IMR-90 (cell line): ENCODE data around the gene MRPL32. TPM values are rescaled to one million over a fixed set of nuclear protein-coding genes. Genes with fewer than 3 reads are reported as not detected.

ENCODE experiments used
- ATAC-seq: fragments of 200-7000 bp; cut with Tn5 transposase; 2 replicates; pipeline ENCODE4 v1.9.1; 2020; ENCODE audit warnings: low read depth, mild to moderate bottlenecking, moderate library complexity
- BruUV-seq: library from RNA; stranded (reverse); fragments of 400-500 nt; replicated peaks from 2 replicates; lab custom pipeline; 2021; lab: Mats Ljungman, UMichigan
- CTCF ChIA-PET: fragments of 300-600 bp; formaldehyde crosslinking; extraction: SDS; loops from one replicate; lab custom pipeline; 2021; ENCODE audit warnings: antibody characterized with exemption; lab: Yijun Ruan, JAX
- POLR2A ChIA-PET: fragments of 300-600 bp; sonication (Branson Sonifier 250); formaldehyde crosslinking; loops from one replicate; lab custom pipeline; 2022; ENCODE audit warnings: antibody characterized with exemption; ENCODE audit not compliant: unreplicated experiment; lab: Charles Lee
- DNase-seq: peaks from one replicate; pipeline ENCODE4 v3.0.0; 2013
- H2AFZ ChIP-seq: replicated peaks from 2 replicates; pipeline ENCODE3; 2013; ENCODE audit warnings: low read length, mild to moderate bottlenecking; ENCODE audit not compliant: poor library complexity
- H2AK5ac ChIP-seq: 2 replicates; pipeline ENCODE4 v1.6.1; 2013; ENCODE audit warnings: low read depth, low read length, inconsistent platforms
- H2AK9ac ChIP-seq: replicated peaks from 2 replicates; pipeline ENCODE3; 2013; ENCODE audit warnings: mild to moderate bottlenecking, low read depth, low read length, moderate library complexity; ENCODE audit not compliant: poor library complexity
- H2BK120ac ChIP-seq: 2 replicates; pipeline ENCODE4 v1.6.1; 2013; ENCODE audit warnings: low read depth, low read length, inconsistent platforms
- H2BK15ac ChIP-seq: 3 replicates; pipeline ENCODE4 v1.6.1; 2013; ENCODE audit warnings: low read depth, low read length, inconsistent platforms
- H2BK20ac ChIP-seq: 2 replicates; pipeline ENCODE4 v1.6.1; 2013; ENCODE audit warnings: low read depth, mild to moderate bottlenecking, inconsistent platforms, low read length, moderate library complexity
- H2BK5ac ChIP-seq: 2 replicates; pipeline ENCODE4 v1.6.1; 2013; ENCODE audit warnings: mild to moderate bottlenecking, low read depth, low read length, inconsistent platforms; ENCODE audit not compliant: poor library complexity, severe bottlenecking
- H3K14ac ChIP-seq: replicated peaks from 2 replicates; pipeline ENCODE4 v1.6.1; 2013; ENCODE audit warnings: low read depth, low read length, inconsistent platforms
- H3K18ac ChIP-seq: 2 replicates; pipeline ENCODE4 v1.6.1; 2013; ENCODE audit warnings: low read depth, low read length, control low read depth
- H3K23ac ChIP-seq: 2 replicates; pipeline ENCODE4 v1.6.1; 2013; ENCODE audit warnings: low read depth, low read length, inconsistent platforms
- H3K27ac ChIP-seq: 2 replicates; pipeline ENCODE4 v1.5.1; 2013; ENCODE audit warnings: mild to moderate bottlenecking, control low read depth, low read length; ENCODE audit not compliant: insufficient read depth
- H3K27me3 ChIP-seq: 2 replicates; pipeline ENCODE4 v1.6.1; 2013; ENCODE audit warnings: low read length; ENCODE audit not compliant: control insufficient read depth, insufficient read depth
- H3K36me3 ChIP-seq: 2 replicates; pipeline ENCODE4 v1.6.1; 2013; ENCODE audit warnings: low read length, mixed read lengths; ENCODE audit not compliant: control insufficient read depth, insufficient read depth
- H3K4ac ChIP-seq: 2 replicates; pipeline ENCODE4 v1.6.1; 2013; ENCODE audit warnings: low read depth, low read length, inconsistent platforms
- H3K4me1 ChIP-seq: 2 replicates; pipeline ENCODE4 v1.6.1; 2013; ENCODE audit warnings: low read length, mixed read lengths; ENCODE audit not compliant: control insufficient read depth, insufficient read depth
- H3K4me2 ChIP-seq: 2 replicates; pipeline ENCODE4 v1.6.1; 2013; ENCODE audit warnings: low read depth, mild to moderate bottlenecking, control low read depth, low read length, moderate library complexity
- H3K4me3 ChIP-seq: 2 replicates; pipeline ENCODE4 v1.5.1; 2013; ENCODE audit warnings: low read depth, mild to moderate bottlenecking, control low read depth, low read length, moderate library complexity; ENCODE audit not compliant: insufficient read depth
- H3K56ac ChIP-seq: 2 replicates; pipeline ENCODE4 v1.6.1; 2013; ENCODE audit warnings: low read length, inconsistent platforms; ENCODE audit not compliant: insufficient read depth; ENCODE audit errors: extremely low read depth
- H3K79me1 ChIP-seq, 2 experiments: 2 replicates each; pipeline ENCODE4 v1.6.1; 2013; ENCODE audit warnings: low read length in 2 of 2, inconsistent platforms in 1 of 2, low read depth in 1 of 2
- H3K9ac ChIP-seq: 2 replicates; pipeline ENCODE4 v1.6.1; 2013; ENCODE audit warnings: low read depth, low read length, control low read depth
- H3K9me1 ChIP-seq: 2 replicates; pipeline ENCODE4 v1.6.1; 2013; ENCODE audit warnings: low read length, inconsistent platforms; ENCODE audit not compliant: insufficient read depth
- H3K9me3 ChIP-seq: 2 replicates; pipeline ENCODE4 v1.6.1; 2013; ENCODE audit warnings: low read length; ENCODE audit not compliant: control insufficient read depth, insufficient read depth
- H4K20me1 ChIP-seq: 2 replicates; pipeline ENCODE4 v1.6.1; 2013; ENCODE audit warnings: low read length, inconsistent platforms; ENCODE audit not compliant: insufficient read depth
- H4K5ac ChIP-seq: 2 replicates; pipeline ENCODE4 v1.6.1; 2013; ENCODE audit warnings: mild to moderate bottlenecking, low read depth, low read length, control low read depth
- H4K8ac ChIP-seq, 2 experiments: 2 replicates each; pipeline ENCODE4 v1.6.1; 2013; ENCODE audit warnings: low read depth in 2 of 2, low read length in 2 of 2, control low read depth in 1 of 2, inconsistent platforms in 1 of 2
- H4K91ac ChIP-seq: 2 replicates; pipeline ENCODE4 v1.6.1; 2013; ENCODE audit warnings: low read depth, low read length, inconsistent platforms; ENCODE audit not compliant: insufficient read depth
- CEBPB ChIP-seq: IDR thresholded peaks from 2 replicates; pipeline ENCODE4 v1.6.1; 2012; ENCODE audit warnings: low read depth, low read length, improper control_type of control experiment
- FOS ChIP-seq: fragments of 150-350 bp; IDR thresholded peaks from 2 replicates; pipeline ENCODE4 v1.6.1; 2016; ENCODE audit warnings: low read depth, low read length
- MAFK ChIP-seq: IDR thresholded peaks from 2 replicates; pipeline ENCODE4 v1.6.1; 2012; ENCODE audit warnings: low read depth, low read length, improper control_type of control experiment
- MAZ ChIP-seq: IDR thresholded peaks from 2 replicates; pipeline ENCODE4 v1.6.1; 2012; ENCODE audit warnings: low read depth, mild to moderate bottlenecking, low read length, improper control_type of control experiment, moderate library complexity, borderline replicate concordance
- MXI1 ChIP-seq: IDR thresholded peaks from 2 replicates; pipeline ENCODE4 v1.6.1; 2012; ENCODE audit warnings: low read depth, mild to moderate bottlenecking, low read length, moderate library complexity, borderline replicate concordance
- RAD21 ChIP-seq: IDR thresholded peaks from 2 replicates; pipeline ENCODE4 v1.6.1; 2012; ENCODE audit warnings: low read length, improper control_type of control experiment
- RCOR1 ChIP-seq: IDR thresholded peaks from 2 replicates; pipeline ENCODE4 v1.6.1; 2012; ENCODE audit warnings: mild to moderate bottlenecking, low read length, improper control_type of control experiment; ENCODE audit not compliant: insufficient replicate concordance
- RFX5 ChIP-seq: IDR thresholded peaks from 2 replicates; pipeline ENCODE4 v1.8.0; 2012; ENCODE audit warnings: low read depth, mild to moderate bottlenecking, low read length, moderate library complexity
- SMC3 ChIP-seq: fragments of 150-350 bp; IDR thresholded peaks from 2 replicates; pipeline ENCODE4 v1.6.1; 2016; ENCODE audit warnings: low read depth, mild to moderate bottlenecking, antibody characterized with exemption, low read length, moderate library complexity
- WGBS, 2 experiments: methylation state at CpG; one replicate each; pipeline versions ENCODE4 v1.1.5 to v1.1.7; 2013; ENCODE audit warnings: missing lambda C conversion rate in 2 of 2; ENCODE audit not compliant: insufficient read length in 1 of 2; ENCODE audit errors: extremely low coverage in 2 of 2; 5-methylcytosine and 5-hydroxymethylcytosine counted together
- dilution Hi-C: fragments of 300-500 bp; cut with HindIII; formaldehyde crosslinking; loops from one replicate; pipeline ENCODE4 v1.14.3; 2018; ENCODE audit warnings: low sequenced_read_pairs; ENCODE audit not compliant: unreplicated experiment
- in situ Hi-C: fragments of 300-500 bp; cut with MboI; formaldehyde crosslinking; loops from 3 replicates; pipeline ENCODE4 v1.14.3; 2019; ENCODE audit warnings: low sequenced_read_pairs, inconsistent platforms, mixed read lengths
- intact Hi-C: fragments of 100-400 bp; cut with micrococcal nuclease; formaldehyde crosslinking; loops from 2 replicates; pipeline ENCODE4 v1.10.0; 2022
- polyA plus RNA-seq, 3 experiments: library from polyadenylated mRNA; depleted of rRNA; stranded (reverse); fragments of >200 nt; gene quantifications; 2 replicates each; pipeline ENCODE4 v1.2.3, GENCODE V29; 2012; ENCODE audit warnings: low replicate concordance in 1 of 3
- total RNA-seq: library from RNA; depleted of rRNA; stranded (reverse); fragments of >200 nt; gene quantifications from 2 replicates; pipeline ENCODE4 v1.2.3, GENCODE V29; 2012
- TF ChIP-seq, protein P1 (sequence below): fragments of 150-350 bp; IDR thresholded peaks from 2 replicates; pipeline ENCODE4 v1.6.1; 2017; ENCODE audit warnings: mild to moderate bottlenecking, antibody characterized with exemption, low read length, low read depth

Gene MRPL32
- total and polyA plus RNA-seq, 2 of the 4 experiments (the other 2 are of a cell fraction): 42.3 to 75.3 TPM

DNA sequence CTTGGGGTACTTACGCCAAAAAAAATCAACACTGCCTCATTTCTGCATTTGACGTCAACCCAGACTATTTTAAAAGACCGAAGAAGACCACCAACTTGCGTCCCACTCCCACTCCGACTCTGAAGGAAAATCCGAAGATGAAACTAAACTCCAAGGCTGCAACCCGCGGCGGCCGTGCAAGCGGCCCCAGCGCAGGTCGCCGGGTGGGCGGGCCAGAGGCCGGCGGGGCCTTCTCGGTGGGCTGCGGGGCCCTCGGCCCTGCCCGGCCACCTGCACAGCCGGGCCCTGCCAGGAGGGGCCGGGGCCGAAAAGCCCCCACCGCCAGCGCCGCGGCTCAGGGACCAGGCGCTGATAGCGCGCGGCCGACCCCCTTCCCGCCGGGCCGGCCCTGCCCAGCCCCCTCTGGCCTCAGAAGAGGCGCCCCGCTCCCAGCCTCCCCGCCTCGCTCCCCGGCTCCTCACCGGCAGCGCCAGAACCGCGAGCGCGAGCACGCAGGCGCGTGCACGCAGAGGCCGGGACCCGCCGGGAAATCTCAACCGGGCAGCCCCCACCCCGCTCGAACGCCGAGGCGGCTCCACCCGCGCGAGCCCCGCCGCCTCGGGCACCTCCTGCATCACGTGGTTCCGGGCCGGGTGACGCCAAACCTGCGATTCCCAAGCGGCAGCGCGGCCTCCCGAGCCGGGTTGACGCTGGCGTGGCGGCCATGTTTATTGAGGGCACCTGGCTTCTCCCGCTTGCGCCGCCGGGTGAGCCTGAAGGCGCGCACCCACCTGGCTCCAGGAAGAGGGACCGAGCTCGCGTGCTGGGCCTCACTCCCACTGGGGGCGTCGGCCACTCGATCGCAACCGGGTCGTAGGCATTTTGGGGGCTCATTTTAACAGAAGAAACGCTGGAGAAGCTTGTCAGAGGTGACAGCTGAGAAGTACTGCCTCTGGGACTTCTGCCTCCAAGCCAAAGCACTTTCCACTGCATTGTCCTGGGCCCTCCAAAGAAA is 20.4 kb upstream of the MRPL32 start, which contains the start of gene C7orf25 (continued):
- TF ChIP-seq, protein P1, sequence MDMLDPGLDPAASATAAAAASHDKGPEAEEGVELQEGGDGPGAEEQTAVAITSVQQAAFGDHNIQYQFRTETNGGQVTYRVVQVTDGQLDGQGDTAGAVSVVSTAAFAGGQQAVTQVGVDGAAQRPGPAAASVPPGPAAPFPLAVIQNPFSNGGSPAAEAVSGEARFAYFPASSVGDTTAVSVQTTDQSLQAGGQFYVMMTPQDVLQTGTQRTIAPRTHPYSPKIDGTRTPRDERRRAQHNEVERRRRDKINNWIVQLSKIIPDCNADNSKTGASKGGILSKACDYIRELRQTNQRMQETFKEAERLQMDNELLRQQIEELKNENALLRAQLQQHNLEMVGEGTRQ: peak; percentile 98
- TF ChIP-seq FOS (no peak), MAZ (peak; percentile 96)

DNA sequence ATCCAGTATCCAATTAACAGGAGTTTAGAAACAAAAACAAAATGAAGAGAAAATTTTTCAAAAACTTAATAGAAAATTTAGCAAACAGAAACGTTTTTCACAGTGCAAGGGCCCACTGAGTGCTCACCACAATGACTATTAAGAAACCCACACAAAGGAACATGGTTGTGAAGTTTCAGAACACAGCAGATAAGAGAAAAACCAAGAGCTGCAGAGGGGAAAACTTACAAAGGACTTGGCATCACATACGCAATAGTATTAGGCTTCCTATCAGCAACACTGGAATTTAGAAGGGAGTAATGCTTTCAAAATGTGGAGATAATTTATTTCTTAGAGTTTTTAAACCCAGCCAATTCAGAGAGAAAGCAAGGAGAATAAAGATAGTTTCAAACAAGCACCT is 18.6 kb upstream of the MRPL32 start:
- H3K27me3 ChIP-seq: no peaks in the 10 kb centered on the region
- POLR2A ChIA-PET: no interaction called here
- dilution Hi-C loops (no loop called here), in situ Hi-C loops (no loop called here), intact Hi-C loops (no loop called here)
- TF ChIP-seq RAD21 (no peak), SMC3 (no peak), RCOR1 (no peak), RFX5 (no peak), MXI1 (no peak), MAFK (no peak), MAZ (no peak), CEBPB (no peak)
- TF ChIP-seq, protein P1: no peak
- no peak overlapping the region for H4K8ac ChIP-seq
- H3K56ac ChIP-seq: no peak overlapping the region
- no peak overlapping the region for H2AFZ ChIP-seq
- no peak overlapping the region for H2AK9ac ChIP-seq
- no peaks in the 10 kb centered on the region for H4K20me1 ChIP-seq
- H3K9me1 ChIP-seq: peaks cover 8% of the 10 kb centered on the region; the same call in 1 of the 2 replicates
- CTCF ChIA-PET: no interaction called here
- H3K4me3 ChIP-seq: no peak overlapping the region
- ATAC-seq: no peak
- no CpG with 5 or more reads among the region's 2 CpGs for WGBS, 2 experiments
- H2BK120ac ChIP-seq: no peak overlapping the region
- no peak overlapping the region for H3K14ac ChIP-seq
- H3K18ac ChIP-seq: no peak overlapping the region
- no peak overlapping the region for H3K27ac ChIP-seq
- H3K4ac ChIP-seq: no peak overlapping the region
- peaks cover 6% of the 10 kb centered on the region for H3K4me1 ChIP-seq
- H2AK5ac ChIP-seq: no peak overlapping the region
- no TSS peak for BruUV-seq
- H3K9ac ChIP-seq: no peak overlapping the region
- peaks cover 11% of the 10 kb centered on the region for H3K36me3 ChIP-seq
- peak; percentile 11 for DNase-seq
- H2BK20ac ChIP-seq: no peak overlapping the region
- H3K9me3 ChIP-seq: no peaks in the 10 kb centered on the region
- no peak overlapping the region; the same call in 2 of the 3 replicates for H2BK15ac ChIP-seq
- no peak overlapping the region for H3K4me2 ChIP-seq
- no peak overlapping the region for H4K91ac ChIP-seq
- no peak overlapping the region for H4K5ac ChIP-seq
- H3K23ac ChIP-seq: no peak overlapping the region
- no peak overlapping the region for H2BK5ac ChIP-seq
- peaks cover 16 to 20% of the 10 kb centered on the region in 2 experiments for H3K79me1 ChIP-seq
